Type B pancreatic cell (in vitro differentiated cells): ENCODE data around the gene APH1B. TPM values are rescaled to one million over a fixed set of nuclear protein-coding genes. Genes with fewer than 3 reads are reported as not detected.
A peak's percentile ranks its signal among the peaks of the same experiment; 100 is the strongest.

Source experiments
- DNase-seq: peaks from one replicate; pipeline ENCODE4 v3.0.0; 2021; ENCODE audit warnings: mixed read lengths; ENCODE audit not compliant: unreplicated experiment; ENCODE audit errors: extremely low spot score
- H3K27ac Mint-ChIP-seq: 2 replicates; pipeline ENCODE4 v1.8.0; 2021; ENCODE audit warnings: mild to moderate bottlenecking, mixed read lengths
- H3K27me3 Mint-ChIP-seq: 2 replicates; pipeline ENCODE4 v1.8.0; 2021; ENCODE audit warnings: mixed read lengths
- H3K36me3 Mint-ChIP-seq: 2 replicates; pipeline ENCODE4 v1.8.0; 2021; ENCODE audit warnings: mixed read lengths
- H3K4me1 Mint-ChIP-seq: one replicate; pipeline ENCODE4 v1.8.0; 2021; ENCODE audit warnings: mixed read lengths; ENCODE audit not compliant: unreplicated experiment
- H3K4me3 Mint-ChIP-seq: 2 replicates; pipeline ENCODE4 v1.8.0; 2021; ENCODE audit warnings: mild to moderate bottlenecking, mixed read lengths
- H3K9me3 Mint-ChIP-seq: 2 replicates; pipeline ENCODE4 v1.8.0; 2021; ENCODE audit warnings: mixed read lengths
- CTCF ChIP-seq: fragments of 200-600 bp; sonication (generic); conservative IDR thresholded peaks from 2 replicates; pipeline ENCODE4 v1.5.0; 2021; ENCODE audit warnings: antibody characterized with exemption, mild to moderate bottlenecking
- total RNA-seq: library from RNA; stranded (reverse); gene quantifications from 2 replicates; pipeline ENCODE4 v1.2.1, GENCODE V29; 2021; ENCODE audit warnings: low replicate concordance

The APH1B gene
- total RNA-seq, 1 donor from 2014 or later, result 16.0 TPM

- Mint-ChIP-seq H3K27ac (no peak overlapping the region), H3K9me3 (no peaks in the 10 kb centered on the region), H3K36me3 (peaks cover 5% of the 10 kb centered on the region), H3K27me3 (no peaks in the 10 kb centered on the region), H3K4me1 (peaks cover 21% of the 10 kb centered on the region), H3K4me3 (no peak overlapping the region)
- DNase-seq, result no peak
- TF ChIP-seq CTCF, result peak; percentile 86
Measured at GRCh38 chr15:63288778-63289378, 11.5 kb downstream of the APH1B start.

- H3K36me3 Mint-ChIP-seq, result peaks cover 9% of the 10 kb centered on the region
- no peaks in the 10 kb centered on the region for H3K9me3 Mint-ChIP-seq
- TF ChIP-seq CTCF, result no peak
- no peak overlapping the region for H3K4me3 Mint-ChIP-seq
- H3K27ac Mint-ChIP-seq, result no peak overlapping the region
- no peak for DNase-seq
- H3K4me1 Mint-ChIP-seq, result peaks cover 30% of the 10 kb centered on the region
- H3K27me3 Mint-ChIP-seq, result no peaks in the 10 kb centered on the region
Measured at GRCh38 chr15:63291507-63291906, 14.1 kb downstream of the APH1B start.

- Mint-ChIP-seq H3K4me1 (peaks cover 27% of the 10 kb centered on the region), H3K4me3 (no peak overlapping the region), H3K27me3 (no peaks in the 10 kb centered on the region), H3K27ac (no peak overlapping the region), H3K9me3 (no peaks in the 10 kb centered on the region), H3K36me3 (peaks cover 9% of the 10 kb centered on the region)
- DNase-seq, result no peak
- TF ChIP-seq CTCF, result no peak
Measured at GRCh38 chr15:63292241-63292640, 14.8 kb downstream of the APH1B start.

GRCh38 chr15:63292771-63293170 is 15.4 kb downstream of the APH1B start:
- Mint-ChIP-seq H3K4me3 (no peak overlapping the region), H3K36me3 (peaks cover 11% of the 10 kb centered on the region), H3K27me3 (no peaks in the 10 kb centered on the region), H3K9me3 (no peaks in the 10 kb centered on the region), H3K4me1 (peaks cover 26% of the 10 kb centered on the region), H3K27ac (no peak overlapping the region)
- no peak for DNase-seq
- TF ChIP-seq CTCF, result no peak

- Mint-ChIP-seq H3K4me1 (peaks cover 20% of the 10 kb centered on the region), H3K27ac (no peak overlapping the region), H3K27me3 (no peaks in the 10 kb centered on the region), H3K9me3 (no peaks in the 10 kb centered on the region), H3K4me3 (no peak overlapping the region), H3K36me3 (peaks cover 21% of the 10 kb centered on the region)
- DNase-seq, result no peak
- no peak for TF ChIP-seq CTCF
Measured at GRCh38 chr15:63294359-63294758, 17.0 kb downstream of the APH1B start.

- H3K9me3 Mint-ChIP-seq, result no peaks in the 10 kb centered on the region
- no peak for DNase-seq
- peaks cover 22% of the 10 kb centered on the region for H3K4me1 Mint-ChIP-seq
- no peak for TF ChIP-seq CTCF
- H3K27ac Mint-ChIP-seq, result no peak overlapping the region
- no peaks in the 10 kb centered on the region for H3K27me3 Mint-ChIP-seq
- no peak overlapping the region for H3K4me3 Mint-ChIP-seq
- H3K36me3 Mint-ChIP-seq, result peaks cover 26% of the 10 kb centered on the region
Measured at GRCh38 chr15:63295341-63295740, 17.9 kb downstream of the APH1B start.
